Jurkat, Clone E6-1 (cell line): ENCODE measurements around the gene ARL4D.
"Not testable (repeated sequence)": the region's sequence is repeated elsewhere in the genome, so short reads cannot be mapped to it uniquely, and the experiment has no call there.

ENCODE experiments used
- DNase-seq: peaks from one replicate; pipeline ENCODE4 v3.0.0-alpha.2; 2011; ENCODE audit warnings: low read depth, low spot score
- H3K4me3 ChIP-seq: 2 replicates; pipeline ENCODE4 v1.5.1; 2011; ENCODE audit warnings: mild to moderate bottlenecking, low read length, control low read depth, moderate library complexity

ARL4D gene

DNA sequence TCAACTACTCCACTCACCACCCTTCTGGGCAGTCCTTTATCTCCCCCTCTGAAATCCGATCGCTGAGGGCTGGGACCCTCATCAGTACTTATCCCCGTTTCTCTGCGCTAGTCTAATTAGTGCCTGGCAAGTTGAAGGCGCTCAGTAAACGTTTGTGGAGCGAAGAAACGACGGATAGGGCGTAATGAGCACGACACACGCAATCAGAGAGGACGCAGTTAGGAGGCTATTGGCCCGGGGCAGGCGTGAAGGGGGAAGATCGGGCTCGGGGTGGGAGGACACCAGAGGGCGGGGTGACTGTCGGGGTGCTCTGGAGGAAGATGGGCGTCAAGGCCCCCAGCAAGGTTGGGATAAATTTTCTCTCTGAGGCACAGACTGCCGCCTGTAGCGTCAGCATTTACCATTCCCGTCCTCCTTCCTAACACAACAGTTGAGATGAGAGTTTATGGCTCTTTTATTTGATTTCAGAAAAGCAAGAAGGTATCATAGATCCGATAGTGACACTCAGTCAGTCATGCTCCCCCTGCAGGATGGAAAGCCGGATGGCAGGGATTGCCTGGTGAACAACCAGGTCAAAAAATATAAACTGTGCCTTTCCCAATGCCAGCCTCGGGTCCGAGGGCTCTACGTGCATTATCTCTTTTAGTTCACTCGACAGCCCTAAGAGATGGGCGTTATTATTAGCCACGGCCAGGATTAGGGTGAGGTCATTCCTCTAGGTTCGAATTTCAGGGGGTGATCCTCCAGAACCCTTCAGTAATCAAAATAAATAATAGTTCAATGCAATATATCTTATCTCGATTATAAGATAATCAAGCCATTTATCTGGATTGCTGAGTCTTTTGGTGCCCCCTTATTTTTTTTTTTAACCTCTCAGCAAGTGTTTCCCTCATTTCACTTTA is 9.5 kb upstream of the ARL4D start:
- DNase-seq = peak; percentile 68
- H3K4me3 ChIP-seq = peak overlapping the region; percentile 84

DNA sequence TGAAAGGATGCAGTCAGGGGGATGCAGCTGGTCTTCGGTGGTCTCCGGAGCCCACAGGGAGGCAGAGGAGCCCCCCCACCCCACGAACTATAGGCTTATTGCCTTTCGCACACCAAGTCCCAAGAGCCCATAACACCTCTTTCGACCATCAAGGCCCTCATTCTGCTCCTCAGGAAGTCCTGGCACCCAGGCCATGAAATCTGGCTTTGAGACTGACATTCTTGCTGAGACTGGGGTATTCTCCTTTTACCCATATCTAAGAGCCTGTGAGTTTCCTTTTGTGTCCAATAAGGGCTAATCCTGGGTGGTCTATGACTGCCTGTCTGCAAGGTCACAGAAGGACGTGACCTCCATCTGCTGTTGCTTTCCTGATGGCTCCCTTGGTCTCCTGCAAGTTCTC is 6.4 kb upstream of the ARL4D start:
- H3K4me3 ChIP-seq = no peak overlapping the region

GRCh38 chr17:43393944-43394482 is 4.8 kb upstream of the ARL4D start:
- no peak overlapping the region for H3K4me3 ChIP-seq
- peak; percentile 86 for DNase-seq

More for the DNA sequence above, 6.4 kb upstream of the ARL4D start:
- DNase-seq = no peak

GRCh38 chr17:43394696-43395095 is 4.1 kb upstream of the ARL4D start:
- DNase-seq, H3K4me3 ChIP-seq: not testable (repeated sequence)

GRCh38 chr17:43395165-43395564 is 3.6 kb upstream of the ARL4D start:
- no peak overlapping the region for H3K4me3 ChIP-seq
- DNase-seq = no peak

DNA sequence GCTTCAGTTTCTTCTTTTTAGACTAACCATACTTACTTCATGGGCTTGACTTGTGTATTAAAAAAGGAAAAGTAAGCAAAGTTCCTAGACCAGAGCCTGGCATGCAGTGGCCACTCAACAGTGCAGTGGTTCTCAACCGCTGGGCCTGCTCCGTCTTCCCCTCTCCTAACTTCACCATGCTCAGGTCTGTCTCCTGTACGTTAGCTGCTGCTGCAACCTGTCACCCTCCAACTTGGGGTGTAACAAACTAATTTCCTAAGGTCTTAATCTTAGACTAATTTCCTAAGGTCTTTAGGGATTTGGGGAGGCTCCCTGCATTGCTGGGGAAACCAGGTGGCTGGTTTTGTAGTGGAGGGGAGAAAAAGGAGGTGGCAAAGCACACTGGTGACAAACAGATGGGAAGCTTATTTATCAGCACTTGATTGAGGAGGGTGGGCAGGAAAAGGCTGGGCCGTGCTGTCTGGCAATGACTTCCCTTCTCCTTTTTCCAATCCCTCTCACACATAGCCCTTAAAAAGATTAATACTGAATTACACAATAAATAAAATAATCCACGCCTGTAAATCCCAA is 2.2 kb upstream of the ARL4D start:
- DNase-seq = no peak

GRCh38 chr17:43399839-43400328 is 1.1 kb downstream of the ARL4D start:
- H3K4me3 ChIP-seq = no peak overlapping the region
- DNase-seq = no peak

More for the DNA sequence above, 2.2 kb upstream of the ARL4D start:
- H3K4me3 ChIP-seq = no peak overlapping the region

DNA sequence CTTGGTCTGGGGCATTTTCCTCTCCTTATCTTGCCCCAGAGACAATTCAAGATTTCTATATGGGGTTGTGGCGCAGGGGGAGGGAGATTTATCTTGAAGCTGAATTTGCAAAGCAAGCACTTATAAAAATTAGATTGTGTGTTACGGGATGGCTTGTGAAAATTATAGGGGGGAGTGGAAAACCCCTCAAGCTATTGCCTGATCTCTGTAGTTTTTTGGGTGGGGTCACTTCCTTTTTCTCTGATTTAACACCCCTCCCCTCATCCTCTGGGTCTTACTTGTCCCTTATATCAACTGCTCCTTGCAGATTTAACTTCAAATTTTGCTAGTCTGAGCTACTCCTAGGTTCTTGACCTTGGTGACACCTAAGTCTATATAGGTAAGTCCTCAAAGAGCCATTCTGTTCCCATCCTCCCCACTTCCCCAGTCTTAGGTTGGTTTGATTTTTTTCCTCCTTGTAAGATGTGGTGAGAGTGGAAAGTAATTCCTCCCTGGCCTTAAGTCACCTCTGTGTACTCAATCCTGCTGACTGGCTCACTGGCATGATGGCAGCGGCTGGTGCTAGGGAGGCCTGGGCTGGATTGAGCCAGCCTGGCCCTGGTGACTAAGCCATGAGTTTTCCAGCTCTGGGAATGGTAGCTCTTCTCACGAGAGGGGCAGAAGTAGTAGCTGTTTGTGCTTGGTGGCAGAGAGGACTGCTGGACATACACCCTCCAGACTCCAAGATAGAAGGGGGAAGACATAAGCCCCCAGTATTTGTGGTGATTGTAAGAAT is 2.3 kb downstream of the ARL4D start:
- DNase-seq = no peak

DNA sequence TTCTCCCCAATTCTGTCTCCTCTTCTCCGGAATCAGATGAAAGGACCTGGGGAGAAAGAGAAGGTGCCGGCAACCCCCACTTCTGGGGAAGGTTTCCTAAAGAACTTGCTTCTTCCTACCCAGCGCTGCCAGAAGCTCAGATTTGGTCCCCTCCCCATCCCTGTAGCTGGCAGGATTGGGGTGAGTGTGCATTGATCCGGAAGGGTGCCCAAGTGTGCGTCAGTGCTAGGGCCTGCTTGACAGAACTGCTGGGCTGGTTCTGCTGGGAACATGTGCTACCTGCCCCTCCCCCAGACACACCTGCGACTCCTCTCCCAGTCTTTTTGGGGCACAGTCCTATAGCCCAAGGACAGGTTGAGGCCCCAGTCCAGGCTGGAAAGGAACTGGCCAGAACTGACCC is 3.3 kb downstream of the ARL4D start:
- no peak overlapping the region for H3K4me3 ChIP-seq

More for the DNA sequence above, 2.3 kb downstream of the ARL4D start:
- H3K4me3 ChIP-seq = no peak overlapping the region

GRCh38 chr17:43402567-43402966 is 3.8 kb downstream of the ARL4D start:
- no peak overlapping the region for H3K4me3 ChIP-seq
- no peak for DNase-seq

More for the DNA sequence above, 3.3 kb downstream of the ARL4D start:
- DNase-seq = no peak

DNA sequence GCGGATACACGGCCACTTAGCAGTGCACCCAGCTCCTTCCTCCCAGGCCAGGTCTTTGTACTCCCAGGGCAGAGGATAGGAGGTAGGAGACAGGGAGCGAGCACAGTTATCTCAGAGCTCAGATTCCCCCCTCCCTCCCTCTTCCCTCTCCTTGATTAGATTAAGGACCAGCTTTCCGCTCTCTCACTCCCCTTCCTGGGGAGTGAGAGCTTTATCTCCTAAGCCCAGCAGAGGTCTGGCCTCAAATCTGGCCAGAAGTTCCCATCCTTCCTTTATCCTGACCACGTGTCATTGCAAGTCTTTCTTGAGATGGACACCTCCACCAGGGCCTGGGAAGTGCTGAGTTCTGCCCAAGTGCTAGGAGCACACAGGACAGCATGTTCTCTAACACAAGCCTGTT is 5.1 kb downstream of the ARL4D start:
- DNase-seq = no peak
- H3K4me3 ChIP-seq = no peak overlapping the region

- no peak overlapping the region for H3K4me3 ChIP-seq
- DNase-seq = no peak
Observed at GRCh38 chr17:43405861-43406260, 7.1 kb downstream of the ARL4D start.

GRCh38 chr17:43406676-43407645 is 8.2 kb downstream of the ARL4D start:
- DNase-seq = no peak

DNA sequence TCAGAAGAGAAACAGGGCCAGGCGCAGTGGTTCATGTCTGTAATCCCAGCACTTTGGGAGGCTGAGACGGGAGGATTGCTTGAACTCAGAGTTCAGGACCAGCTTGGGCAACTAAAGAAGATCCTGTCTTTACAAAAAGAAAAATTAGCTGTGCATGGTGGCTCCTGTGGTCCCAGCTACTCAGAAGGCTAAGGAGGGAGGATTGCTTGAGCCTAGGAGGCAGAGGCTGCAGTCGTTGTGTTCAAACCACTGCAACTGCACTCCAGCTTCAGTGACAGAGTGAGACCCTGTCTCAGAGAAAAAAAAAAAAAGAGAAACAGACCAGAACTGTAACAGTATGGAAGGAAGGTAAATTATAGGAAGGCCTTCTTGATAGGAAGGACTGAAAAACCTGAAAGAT is 10.3 kb downstream of the ARL4D start:
- no peak for DNase-seq

More at GRCh38 chr17:43406676-43407645, 8.2 kb downstream of the ARL4D start:
- H3K4me3 ChIP-seq = no peak overlapping the region

GRCh38 chr17:43410557-43411368 is 12.0 kb downstream of the ARL4D start:
- H3K4me3 ChIP-seq = no peak overlapping the region
- DNase-seq = no peak

More for the DNA sequence above, 10.3 kb downstream of the ARL4D start:
- no peak overlapping the region for H3K4me3 ChIP-seq

- no peak for DNase-seq
- no peak overlapping the region for H3K4me3 ChIP-seq
Observed at GRCh38 chr17:43411369-43411677, 12.5 kb downstream of the ARL4D start.

- DNase-seq = no peak
- H3K4me3 ChIP-seq = no peak overlapping the region
Observed at GRCh38 chr17:43411749-43412148, 13.0 kb downstream of the ARL4D start.

DNA sequence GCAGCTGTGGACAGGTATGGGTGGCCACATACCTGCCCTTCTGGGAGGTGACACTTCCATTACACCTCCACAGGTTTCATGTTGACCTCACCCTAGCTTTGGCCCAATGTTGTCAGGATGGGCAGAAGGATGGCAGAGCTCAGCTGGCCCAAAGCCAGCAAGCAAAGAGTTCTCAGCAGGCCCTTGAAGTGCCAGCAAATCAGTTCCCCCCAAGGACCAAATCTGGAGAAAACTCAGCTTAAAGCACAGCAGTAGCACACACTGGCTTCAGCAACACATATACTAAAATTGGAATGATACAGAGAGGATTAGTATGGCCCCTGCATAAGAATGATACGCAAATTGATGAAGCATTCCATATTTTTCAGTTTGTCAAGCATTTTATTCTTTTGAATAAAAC is 13.4 kb downstream of the ARL4D start:
- DNase-seq = no peak

More for the DNA sequence above, 13.4 kb downstream of the ARL4D start:
- no peak overlapping the region for H3K4me3 ChIP-seq
